GM18867 (cell line): ENCODE results near the gene PROCR.
"Not testable (repeated sequence)": the region's sequence is repeated elsewhere in the genome, so short reads cannot be mapped to it uniquely, and the experiment has no call there.

Experiments
- ATAC-seq: cut with Tn5 transposase; IDR thresholded peaks from one replicate; pipeline ENCODE4 v1.9.1; 2021; ENCODE audit warnings: mild to moderate bottlenecking, moderate library complexity; ENCODE audit not compliant: unreplicated experiment

PROCR gene

GRCh38 chr20:35171753-35172433 lies at the start of gene PROCR:
Gene PROCR (plus strand): TSS chr20:35172072. CDS start chr20:35172155, 83 bp downstream.
- ATAC-seq: no peak

- ATAC-seq: no peak
Observed at GRCh38 chr20:35122756-35123405, 49.0 kb upstream of the PROCR start.

GRCh38 chr20:35125753-35126152 lies 46.1 kb upstream of the PROCR start:
- no peak for ATAC-seq

GRCh38 chr20:35129647-35130069 lies 42.2 kb upstream of the PROCR start:
- ATAC-seq: no peak

GRCh38 chr20:35131934-35132333 lies 39.9 kb upstream of the PROCR start:
- no peak for ATAC-seq

GRCh38 chr20:35133031-35133430 lies 38.8 kb upstream of the PROCR start:
- no peak for ATAC-seq

GRCh38 chr20:35133735-35134134 lies 38.1 kb upstream of the PROCR start:
- ATAC-seq: no peak

GRCh38 chr20:35134472-35134871 lies 37.4 kb upstream of the PROCR start:
- ATAC-seq: no peak

- ATAC-seq: no peak
Observed at GRCh38 chr20:35134880-35135279, 37.0 kb upstream of the PROCR start.

GRCh38 chr20:35135867-35136586 lies 35.8 kb upstream of the PROCR start:
- no peak for ATAC-seq

- ATAC-seq: no peak
Observed at GRCh38 chr20:35144694-35145093, 27.2 kb upstream of the PROCR start.

- no peak for ATAC-seq
Observed at GRCh38 chr20:35145141-35145564, 26.7 kb upstream of the PROCR start.

- peak; percentile 16 for ATAC-seq
Observed at GRCh38 chr20:35146299-35146919, 25.5 kb upstream of the PROCR start.

GRCh38 chr20:35146920-35147574 lies 24.8 kb upstream of the PROCR start, which contains the start of gene EDEM2:
Gene EDEM2 (minus strand): TSS chr20:35147336. CDS start chr20:35147258, 78 bp downstream.
- peak; percentile 77 for ATAC-seq

- peak; percentile 10 for ATAC-seq
Observed at GRCh38 chr20:35147575-35148071, 24.2 kb upstream of the PROCR start.

GRCh38 chr20:35150846-35151579 lies 20.9 kb upstream of the PROCR start:
- ATAC-seq: no peak

GRCh38 chr20:35151736-35152135 lies 20.1 kb upstream of the PROCR start:
- ATAC-seq: no peak

- ATAC-seq: no peak
Observed at GRCh38 chr20:35155936-35156335, 15.9 kb upstream of the PROCR start.

GRCh38 chr20:35156978-35157377 lies 14.9 kb upstream of the PROCR start:
- no peak for ATAC-seq

GRCh38 chr20:35160341-35160740 lies 11.5 kb upstream of the PROCR start:
- ATAC-seq: not testable (repeated sequence)
